SK-N-MC (cell line): ENCODE measurements around the gene FXYD3.

Experiments used
- EZH2 ChIP-seq: fragments of 200-600 bp; sonication (generic); IDR thresholded peaks from one replicate; pipeline ENCODE4 v1.6.1; 2017; ENCODE audit warnings: antibody characterized with exemption
- FOXP2 ChIP-seq: optimal IDR thresholded peaks from 2 replicates; pipeline ENCODE3; 2011; ENCODE audit warnings: mild to moderate bottlenecking, moderate library complexity; ENCODE audit not compliant: insufficient read depth; ENCODE audit errors: extremely low read length, control extremely low read depth

DNA sequence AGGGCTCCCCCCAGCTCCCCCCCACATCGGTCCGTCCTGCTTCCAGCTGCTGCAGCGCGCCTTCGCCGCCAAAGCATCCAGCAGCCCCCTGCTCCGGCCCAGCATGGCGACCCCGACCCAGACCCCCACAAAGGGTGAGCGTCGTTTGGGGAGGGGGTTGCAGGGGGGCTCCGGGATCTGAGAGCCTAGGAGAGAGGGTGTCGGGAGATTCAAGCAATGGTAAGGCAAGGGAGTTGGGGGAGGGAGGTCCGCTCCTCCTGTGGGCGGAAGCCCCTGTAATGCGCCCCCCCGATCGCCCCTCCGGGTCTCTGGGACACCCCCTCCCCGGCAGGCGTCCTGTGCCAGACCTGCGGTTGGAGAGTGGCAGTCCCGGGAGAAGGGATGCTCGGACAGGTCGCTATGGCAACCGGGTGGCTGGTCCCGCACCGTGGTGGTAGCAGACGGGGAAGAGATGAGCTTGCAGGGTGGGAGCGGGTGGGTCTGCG is 27.6 kb downstream of the FXYD3 start, which contains the start of gene FXYD7:
- TF ChIP-seq EZH2 (no peak), FOXP2 (no peak)
